ENCODE results near the gene AKIP1. TPM values are rescaled to one million over a fixed set of nuclear protein-coding genes. Genes with fewer than 3 reads are reported as not detected.

AKIP1 gene
- total and polyA plus RNA-seq, 2 donors (not counting 3 experiments of a cell fraction or from before 2014, with no cell fraction given) = 21.9 to 32.4 TPM

GRCh38 chr11:8963569-8964323 is 52.8 kb downstream of the AKIP1 start:
- no TSS peak for BruUV-seq (replicated peaks)
- TF ChIP-seq MYC (IDR thresholded peaks at IDR 0.05; ENCODE audit: low read depth, low read length) = no peak
- TF ChIP-seq JUN (IDR thresholded peaks at IDR 0.05; ENCODE audit: borderline replicate concordance, insufficient read depth, insufficient read length, low read depth) = no peak
- TF ChIP-seq, protein P1, sequence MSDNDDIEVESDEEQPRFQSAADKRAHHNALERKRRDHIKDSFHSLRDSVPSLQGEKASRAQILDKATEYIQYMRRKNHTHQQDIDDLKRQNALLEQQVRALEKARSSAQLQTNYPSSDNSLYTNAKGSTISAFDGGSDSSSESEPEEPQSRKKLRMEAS (IDR thresholded peaks at IDR 0.05; ENCODE audit: insufficient read depth, insufficient read length) = no peak
- no peak for TF ChIP-seq FOS (IDR thresholded peaks at IDR 0.05; ENCODE audit: borderline replicate concordance, insufficient read depth, low read length)
- TF ChIP-seq, protein P2, sequence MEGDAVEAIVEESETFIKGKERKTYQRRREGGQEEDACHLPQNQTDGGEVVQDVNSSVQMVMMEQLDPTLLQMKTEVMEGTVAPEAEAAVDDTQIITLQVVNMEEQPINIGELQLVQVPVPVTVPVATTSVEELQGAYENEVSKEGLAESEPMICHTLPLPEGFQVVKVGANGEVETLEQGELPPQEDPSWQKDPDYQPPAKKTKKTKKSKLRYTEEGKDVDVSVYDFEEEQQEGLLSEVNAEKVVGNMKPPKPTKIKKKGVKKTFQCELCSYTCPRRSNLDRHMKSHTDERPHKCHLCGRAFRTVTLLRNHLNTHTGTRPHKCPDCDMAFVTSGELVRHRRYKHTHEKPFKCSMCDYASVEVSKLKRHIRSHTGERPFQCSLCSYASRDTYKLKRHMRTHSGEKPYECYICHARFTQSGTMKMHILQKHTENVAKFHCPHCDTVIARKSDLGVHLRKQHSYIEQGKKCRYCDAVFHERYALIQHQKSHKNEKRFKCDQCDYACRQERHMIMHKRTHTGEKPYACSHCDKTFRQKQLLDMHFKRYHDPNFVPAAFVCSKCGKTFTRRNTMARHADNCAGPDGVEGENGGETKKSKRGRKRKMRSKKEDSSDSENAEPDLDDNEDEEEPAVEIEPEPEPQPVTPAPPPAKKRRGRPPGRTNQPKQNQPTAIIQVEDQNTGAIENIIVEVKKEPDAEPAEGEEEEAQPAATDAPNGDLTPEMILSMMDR (IDR thresholded peaks at IDR 0.05; ENCODE audit: extremely low read depth in 1 of 2, insufficient read depth in 1 of 2, low read depth in 1 of 2, low read length in 2 of 2) = no peak
- no peak for TF ChIP-seq POLR2AphosphoS5 (IDR thresholded peaks at IDR 0.05; ENCODE audit: insufficient read depth, low read depth, low read length)
- TF ChIP-seq GATA2 (IDR thresholded peaks at IDR 0.05; ENCODE audit: insufficient read depth, insufficient read length, low read depth, low read length) = no peak
- Histone ChIP-seq H3K4me3 (replicated peaks in 1 of 3; ENCODE audit: insufficient read depth in 1 of 3, low read depth in 1 of 3, low read length in 3 of 3) (peak overlapping the region; percentile 71 to 91 (median 81)), H3K36me3 (ENCODE audit: control insufficient read depth in 2 of 2, extremely low read depth in 1 of 2, insufficient read depth in 2 of 2, low read length in 2 of 2) (no peaks in the 10 kb centered on the region), H3K27me3 (ENCODE audit: control insufficient read depth in 2 of 2, insufficient read depth in 2 of 2, low read length in 2 of 2) (no peaks in the 10 kb centered on the region), H3K79me2 (ENCODE audit: control insufficient read depth, insufficient read depth, low read length) (peaks cover 27% of the 10 kb centered on the region), H3K27ac (ENCODE audit: insufficient read depth, low read depth, low read length) (peak overlapping the region; percentile 88), H3K4me1 (ENCODE audit: control insufficient read depth, extremely low read depth, insufficient read depth, low read length) (peaks cover 15% of the 10 kb centered on the region), H3K9me3 (replicated peaks; ENCODE audit: control insufficient read depth, insufficient read depth, low read length) (no peaks in the 10 kb centered on the region), H3K4me2 (ENCODE audit: insufficient read depth, low read length) (peak overlapping the region; percentile 94), H3K9me1 (replicated peaks; ENCODE audit: control insufficient read depth, extremely low read depth, insufficient read depth, low read length) (no peaks in the 10 kb centered on the region), H2AFZ (ENCODE audit: low read depth, low read length) (peak overlapping the region; percentile 96), H3K9ac (replicated peaks; ENCODE audit: extremely low read depth, insufficient read depth, low read length) (peak overlapping the region; percentile 96), H4K20me1 (replicated peaks; ENCODE audit: control insufficient read depth, extremely low read depth, insufficient read depth, low read length) (no peaks in the 10 kb centered on the region)
- CTCF ChIA-PET = interaction anchor here (1.0 to 2.7 kb wide), 7 partner anchors 18 to 543 kb away, joined by 3 to 25 read pairs (median 5); no protein-coding TSS in a partner anchor
- intact Hi-C loops (cut with micrococcal nuclease) (loop anchor here (1.0 to 2.0 kb wide), 3 partner anchors 53 to 281 kb away; partner anchors contain the start of genes AKIP1, RPL27A and TRIM66), dilution Hi-C loops (cut with MboI; ENCODE audit: extremely low pct_ligation_motif_present, low sequenced_read_pairs) (no loop called here)
- FAIRE-seq (no peak), DNase-seq (ENCODE audit: low read depth, low spot score) (no peak)
- POLR2A ChIA-PET = interaction anchor here (0.6 kb wide), 1 partner anchor 753 kb away, joined by 5 read pairs; no protein-coding TSS in a partner anchor
